GM19438 (cell line): ENCODE data around the gene ATP6V1A.
A peak's percentile ranks its signal among the peaks of the same experiment; 100 is the strongest.

Source experiments
- ATAC-seq: cut with Tn5 transposase; IDR thresholded peaks from one replicate; pipeline ENCODE4 v1.9.1; 2021; ENCODE audit warnings: low read depth; ENCODE audit not compliant: unreplicated experiment

ATP6V1A gene

DNA sequence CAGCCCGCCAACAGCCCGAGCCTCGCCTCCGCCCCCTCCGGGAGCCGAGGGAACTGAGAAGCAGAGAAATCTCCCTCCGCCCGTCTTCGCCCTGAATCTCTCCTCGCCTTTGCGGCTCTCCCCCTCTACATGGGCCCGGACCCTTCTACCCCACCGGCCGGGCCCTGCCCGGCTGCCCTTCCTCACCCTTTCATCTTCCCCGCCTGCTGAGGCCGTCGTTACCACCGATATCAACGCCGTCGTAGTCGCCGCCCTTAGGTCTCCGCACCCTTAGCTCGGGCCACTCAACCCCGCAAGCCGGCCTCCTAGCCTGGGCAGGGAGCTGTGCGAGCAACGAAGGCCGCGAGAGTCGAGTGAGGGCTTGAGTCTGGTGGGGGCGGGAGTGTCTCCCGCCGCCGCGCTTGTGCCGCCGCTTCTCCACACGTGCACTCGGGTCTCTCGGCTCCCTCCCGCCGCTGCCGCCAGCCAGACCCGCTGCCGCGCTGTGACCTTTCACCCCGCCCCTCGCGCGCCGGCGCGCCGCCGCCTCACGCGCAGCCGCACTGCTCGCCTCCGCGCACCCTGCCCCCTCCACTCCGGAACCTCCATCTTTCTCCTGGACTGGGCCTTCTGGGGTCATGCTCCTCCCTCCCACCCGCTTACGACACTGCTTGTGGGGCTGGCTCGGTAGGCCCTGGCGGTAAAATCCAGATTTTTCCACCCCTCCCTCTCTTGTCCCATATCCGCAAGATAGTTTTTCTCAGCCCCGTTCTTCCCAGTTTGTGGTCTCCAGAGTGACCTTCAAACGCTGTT is 883 bp upstream of the ATP6V1A start, which contains the start of gene NAA50:
NAA50 (minus strand) TSS at position 494 of the 792 bp plus-strand sequence; CDS start at position 194, 300 bp downstream.
- ATAC-seq, result peak; percentile 39

DNA sequence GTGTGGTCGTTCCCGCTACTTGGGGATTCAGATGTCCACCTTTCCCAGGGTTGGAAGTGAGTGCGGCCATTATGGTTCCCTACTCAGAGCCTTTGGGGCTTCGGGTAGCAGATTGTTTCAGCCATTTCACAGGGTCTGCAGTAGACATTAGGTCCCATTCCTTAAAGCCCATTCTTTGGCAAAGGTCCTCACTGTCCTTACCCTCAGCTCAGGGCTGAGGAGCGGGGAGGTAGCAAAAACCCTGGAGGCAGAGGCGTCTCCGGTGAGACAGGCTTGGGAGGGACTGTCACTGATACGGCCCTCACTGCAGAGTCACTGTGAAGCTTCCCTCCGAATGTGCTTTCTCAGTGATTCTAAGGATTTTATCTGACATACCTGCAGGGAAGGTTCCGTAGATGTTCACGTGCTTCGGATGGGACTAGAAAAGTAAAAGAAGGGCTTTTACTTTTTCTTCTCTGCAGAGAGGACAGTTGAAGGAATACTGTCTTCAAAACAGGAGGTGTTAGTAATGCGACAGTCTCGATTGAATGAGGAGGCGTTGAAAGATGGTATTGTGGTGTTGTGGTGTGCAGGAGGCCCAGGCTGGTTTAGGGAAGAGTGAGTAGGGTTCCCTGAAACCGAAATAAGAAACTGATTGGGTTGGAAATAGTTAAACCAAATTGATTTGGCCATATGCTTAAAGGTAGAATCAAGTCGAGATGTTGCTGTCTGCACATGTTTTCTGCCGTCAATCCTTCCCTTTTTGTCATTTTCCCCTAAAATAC is 630 bp downstream of the ATP6V1A start:
- peak; percentile 17 for ATAC-seq

DNA sequence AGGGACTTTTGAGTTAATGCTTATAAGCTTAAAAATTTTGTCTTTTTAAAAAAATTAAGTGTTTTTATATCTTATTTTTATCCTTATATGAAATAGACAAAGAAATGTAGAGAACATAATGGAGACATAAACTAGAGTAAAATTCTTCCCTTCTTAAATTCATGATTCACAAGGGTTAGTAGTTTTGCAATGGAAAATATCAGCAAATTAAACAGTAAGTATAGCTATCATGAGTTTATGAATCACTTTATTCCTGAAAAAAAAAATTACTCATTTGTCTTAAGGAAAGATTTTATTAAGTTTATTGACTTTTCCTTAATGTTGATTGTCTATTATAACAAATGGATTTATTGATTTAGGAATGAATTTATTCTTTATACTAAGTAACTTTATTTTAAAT is 4.3 kb downstream of the ATP6V1A start:
- ATAC-seq, result no peak

DNA sequence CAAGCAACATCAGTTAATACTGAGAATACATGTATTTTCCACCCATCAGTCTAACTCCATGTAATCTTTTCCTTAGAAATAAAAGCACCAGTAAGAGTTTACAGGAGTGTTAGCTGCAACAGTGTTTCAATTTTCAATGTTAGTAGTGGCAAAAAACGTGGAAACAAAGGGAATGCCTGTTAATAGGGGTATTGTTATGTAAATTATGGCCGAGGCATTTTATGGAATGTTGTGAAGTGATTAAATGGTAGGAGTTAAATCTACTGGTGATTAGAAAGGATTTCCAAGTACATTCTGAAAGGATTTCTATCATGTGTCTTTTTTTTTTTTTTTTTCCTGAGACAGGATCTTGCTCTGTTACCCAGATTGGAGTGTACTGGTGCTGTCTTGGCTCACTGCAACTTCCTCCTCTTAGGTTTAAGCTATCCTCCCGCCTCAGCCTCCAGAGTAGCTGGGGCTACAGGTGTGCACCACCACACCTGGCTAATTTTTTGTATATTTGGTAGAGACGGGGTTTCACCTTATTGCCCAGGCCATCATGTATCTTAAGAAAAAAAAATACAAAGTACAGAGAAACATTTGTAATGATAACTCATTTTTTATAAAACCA is 6.6 kb downstream of the ATP6V1A start:
- no peak for ATAC-seq

DNA sequence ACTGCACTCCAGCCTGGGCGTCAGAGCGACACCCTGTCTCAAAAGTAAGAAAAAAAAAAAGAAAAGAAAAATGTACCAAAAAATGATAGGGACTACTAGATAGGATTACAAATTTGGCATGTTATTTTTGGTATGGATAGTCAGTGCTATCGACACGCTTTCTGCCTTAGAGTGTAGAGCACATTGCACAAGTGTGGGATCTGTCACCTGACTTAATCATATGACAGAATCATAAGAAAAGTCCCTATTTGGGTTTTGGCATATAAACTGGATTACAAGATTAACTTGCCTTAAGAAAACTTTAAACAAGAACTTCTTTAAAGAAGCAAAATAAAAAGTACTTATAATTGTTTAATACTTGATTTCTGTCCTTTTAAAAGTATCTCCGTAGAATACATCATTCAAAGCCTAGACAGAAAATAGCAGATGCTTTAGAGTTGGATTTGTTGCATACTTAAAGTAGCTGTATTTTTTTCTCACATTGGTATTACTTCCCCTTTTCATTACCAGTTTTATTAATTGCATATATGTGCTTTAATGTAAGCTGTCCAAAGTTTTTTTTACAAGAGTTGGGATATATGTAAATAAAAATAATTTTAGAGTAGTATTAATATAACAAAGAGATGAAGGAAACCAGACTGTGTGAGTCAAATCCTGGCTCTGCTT is 7.8 kb downstream of the ATP6V1A start:
- no peak for ATAC-seq

DNA sequence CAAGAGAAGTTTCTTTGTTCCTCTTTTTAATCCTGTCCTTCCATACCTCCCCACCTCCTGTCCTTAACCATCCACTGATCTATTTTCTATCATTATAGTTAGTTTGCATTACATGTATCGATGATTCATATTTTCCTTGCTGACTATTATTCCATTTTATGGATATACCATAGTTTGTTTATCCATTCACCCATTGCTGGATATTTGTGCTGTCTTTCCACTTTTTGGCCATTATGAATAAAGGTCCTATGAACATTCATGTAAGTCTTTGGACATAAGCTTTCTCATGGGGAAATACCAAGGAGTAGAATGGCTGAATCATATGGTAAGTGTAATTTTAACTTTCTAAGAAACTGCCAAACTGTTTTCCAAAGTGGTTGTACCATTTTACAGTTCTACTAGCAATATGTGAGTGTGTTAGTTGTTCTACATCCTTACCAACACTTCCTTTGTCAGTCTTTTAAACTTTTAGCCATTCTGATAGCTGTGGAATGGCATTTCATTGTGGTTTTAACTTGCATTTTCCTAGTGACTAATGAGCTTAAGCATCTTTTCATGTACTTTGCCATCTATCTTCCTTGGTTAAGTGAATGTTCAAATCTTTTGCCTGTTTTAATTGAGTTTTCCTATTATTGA is 11.7 kb downstream of the ATP6V1A start:
- ATAC-seq, result no peak

DNA sequence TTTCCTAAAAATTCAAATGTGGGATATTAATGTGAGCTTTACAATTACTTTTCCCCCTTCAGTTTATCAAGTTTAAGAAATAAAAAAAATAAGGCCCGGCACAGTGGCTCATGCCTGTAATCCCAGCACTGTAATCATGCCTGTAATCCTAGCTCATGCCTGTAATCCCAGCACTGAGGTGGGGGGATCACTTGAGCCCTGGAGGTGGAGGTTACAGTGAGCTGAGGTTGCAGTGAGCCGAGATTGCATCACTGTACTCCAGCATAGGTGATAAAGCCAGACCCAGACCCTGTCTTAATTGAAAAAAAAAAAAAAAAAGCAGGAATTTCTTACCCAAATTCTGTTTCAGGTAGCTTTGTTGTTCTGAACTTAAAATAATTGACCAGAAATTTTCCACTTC is 17.9 kb downstream of the ATP6V1A start:
- no peak for ATAC-seq

DNA sequence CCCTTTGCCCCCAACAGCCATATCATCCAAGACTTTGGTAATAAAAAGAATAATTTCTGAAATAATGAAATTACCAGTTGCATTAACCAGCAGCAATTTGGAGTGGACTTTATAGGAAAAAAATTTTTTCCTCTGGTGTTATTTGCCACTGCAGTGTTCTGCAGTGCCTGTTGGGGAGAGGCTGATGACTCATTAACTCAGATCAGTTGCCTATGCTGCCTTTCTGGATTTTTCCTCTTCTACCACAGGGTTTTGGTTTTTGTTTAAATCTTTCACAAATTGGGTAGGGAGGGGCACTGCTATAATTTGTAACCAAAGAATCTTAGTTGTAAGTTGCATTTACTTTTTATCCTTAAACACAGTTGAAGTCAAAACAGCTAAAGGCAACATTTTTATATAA is 22.7 kb downstream of the ATP6V1A start:
- no peak for ATAC-seq

DNA sequence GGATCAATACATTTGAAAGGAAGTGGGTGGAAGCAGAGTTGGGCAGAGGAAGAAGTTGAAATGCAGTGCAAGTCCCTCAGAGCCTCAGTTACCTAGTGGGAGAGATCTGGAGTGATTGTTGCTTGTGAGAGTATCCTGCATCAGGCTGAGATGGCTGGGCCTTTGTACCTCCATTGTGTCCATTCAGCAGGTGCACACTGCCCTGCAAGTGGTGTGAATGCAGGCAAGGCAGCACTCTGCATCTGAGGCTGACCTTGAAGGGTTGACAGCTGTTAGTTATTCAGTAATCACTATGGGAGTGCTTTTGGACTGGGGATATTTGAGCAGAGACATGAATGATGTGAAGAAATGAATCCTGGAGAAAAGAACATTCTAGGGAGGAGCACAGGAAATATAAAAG is 25.2 kb downstream of the ATP6V1A start:
- ATAC-seq, result no peak

DNA sequence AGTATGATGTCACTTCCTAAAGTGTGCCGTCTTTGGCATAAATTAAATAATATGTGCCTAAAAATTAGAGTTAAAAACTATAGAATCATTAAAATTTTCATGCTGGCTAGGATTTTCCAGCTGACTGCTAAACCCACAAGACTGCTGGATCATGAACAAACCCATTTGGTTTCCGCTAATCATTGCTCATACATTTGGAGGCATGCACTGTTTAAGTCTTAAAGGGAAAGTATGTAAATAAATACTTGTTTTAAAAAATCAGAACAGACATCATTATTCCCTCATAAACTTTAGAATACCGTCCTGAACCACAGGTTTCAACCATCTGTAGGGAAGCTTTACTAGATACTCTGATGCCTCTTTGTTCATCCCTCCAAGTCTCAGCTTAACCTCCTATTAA is 26.5 kb downstream of the ATP6V1A start:
- ATAC-seq, result no peak

DNA sequence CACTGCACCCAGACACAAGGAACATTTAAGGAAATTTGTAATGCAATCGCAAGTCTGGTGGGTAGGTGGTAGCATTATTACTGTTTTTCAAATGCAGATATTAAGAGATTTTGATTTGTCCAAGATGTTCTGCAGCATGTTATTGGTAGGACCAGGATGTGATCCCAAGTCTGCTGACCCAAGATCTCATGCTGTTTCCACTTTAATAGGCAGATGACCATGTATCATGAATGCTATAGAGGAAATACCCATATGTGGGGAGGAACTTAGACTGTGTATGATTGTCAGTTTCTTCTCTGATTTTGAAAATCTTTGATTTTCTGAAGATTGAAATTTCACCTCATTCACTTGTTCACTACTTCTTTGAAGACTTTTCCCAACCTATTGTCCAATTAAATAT is 28.7 kb downstream of the ATP6V1A start:
- ATAC-seq, result no peak

DNA sequence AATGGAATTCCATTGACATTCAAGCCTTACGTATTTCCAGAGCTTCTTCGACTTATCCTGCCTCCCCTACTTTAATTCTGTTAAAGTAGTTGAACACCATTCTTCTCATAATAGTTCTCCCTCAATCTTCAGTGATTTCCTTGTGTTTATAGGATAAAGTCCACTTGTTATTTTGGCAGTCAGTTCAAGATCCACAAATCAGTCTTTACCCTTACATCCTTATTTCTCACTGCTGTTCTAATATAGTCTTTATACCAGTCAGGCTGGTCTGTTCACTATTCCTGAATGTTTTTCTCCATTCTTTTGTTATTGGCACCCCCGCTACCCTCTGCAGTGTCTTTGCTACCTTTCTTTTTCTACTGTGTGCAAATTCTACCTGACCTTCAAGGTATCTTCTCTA is 29.7 kb downstream of the ATP6V1A start:
- no peak for ATAC-seq

DNA sequence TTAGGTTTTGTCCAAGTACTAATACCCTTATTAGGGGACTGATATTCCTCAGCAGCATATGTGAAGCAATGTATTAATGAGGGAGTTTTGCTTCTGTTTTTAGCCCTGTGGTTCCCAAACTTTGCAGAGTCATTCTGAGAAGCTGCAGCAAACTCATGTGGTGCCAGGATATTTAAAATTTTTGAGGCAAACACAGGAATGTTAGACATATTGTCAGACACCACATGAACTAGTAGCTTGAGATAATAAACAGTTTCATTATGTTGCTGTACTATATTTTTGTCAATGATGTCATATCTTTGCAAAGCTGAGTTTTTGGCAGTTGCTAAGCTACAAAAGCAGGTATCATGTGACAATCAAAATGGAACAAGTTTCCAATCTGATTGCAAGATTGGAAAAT is 36.6 kb downstream of the ATP6V1A start:
- ATAC-seq, result no peak

DNA sequence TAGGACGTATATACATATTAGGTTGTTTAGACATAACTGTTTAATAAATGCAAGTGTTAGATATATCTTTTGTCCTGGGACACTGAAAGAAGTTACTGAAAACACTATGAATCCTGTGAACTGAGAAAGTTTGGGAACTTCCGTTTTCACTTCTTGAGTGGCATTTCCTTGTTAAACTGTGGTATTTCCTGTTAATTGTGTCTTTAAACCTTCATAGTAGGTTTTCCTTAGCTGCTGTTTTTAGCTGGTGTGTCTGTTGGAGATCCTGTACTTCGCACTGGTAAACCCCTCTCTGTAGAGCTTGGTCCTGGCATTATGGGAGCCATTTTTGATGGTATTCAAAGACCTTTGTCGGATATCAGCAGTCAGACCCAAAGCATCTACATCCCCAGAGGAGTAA is 37.1 kb downstream of the ATP6V1A start:
- no peak for ATAC-seq

DNA sequence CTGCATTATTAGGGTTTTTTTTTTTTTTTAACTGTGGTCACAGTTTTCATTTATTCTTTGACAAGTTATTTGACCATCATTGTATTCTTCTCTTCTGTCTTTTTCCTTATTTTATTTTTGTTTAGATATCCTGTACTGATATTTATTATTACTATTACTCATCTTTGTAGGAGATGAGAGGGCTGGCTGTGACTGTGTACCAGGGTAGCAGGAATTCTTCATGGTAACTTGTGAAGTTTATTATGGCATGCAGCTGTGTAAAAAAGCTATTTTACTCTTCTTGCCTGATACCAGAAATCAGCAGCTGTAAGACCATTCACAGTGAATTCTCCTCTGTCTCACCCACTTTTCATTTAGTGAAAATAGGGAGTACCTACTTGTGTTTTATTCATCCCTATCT is 44.5 kb downstream of the ATP6V1A start:
- ATAC-seq, result no peak

DNA sequence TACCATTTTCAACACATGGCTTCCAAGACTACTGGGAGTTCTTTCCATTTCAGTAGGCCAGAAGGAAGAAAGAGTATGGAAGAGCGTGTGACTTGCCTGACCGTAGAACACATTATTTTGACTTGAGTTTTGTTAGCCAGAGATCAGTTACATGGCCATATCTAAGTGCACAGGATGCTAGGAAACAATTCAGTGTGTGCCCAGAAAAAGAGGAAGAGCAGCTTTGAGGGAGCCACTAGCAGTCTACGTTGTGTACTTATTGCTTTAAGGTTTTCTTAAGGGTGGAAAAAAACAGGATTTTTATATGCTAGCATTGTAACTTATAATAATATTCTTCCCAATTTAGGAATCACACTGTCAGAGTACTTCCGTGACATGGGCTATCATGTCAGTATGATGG is 47.7 kb downstream of the ATP6V1A start:
- no peak for ATAC-seq

DNA sequence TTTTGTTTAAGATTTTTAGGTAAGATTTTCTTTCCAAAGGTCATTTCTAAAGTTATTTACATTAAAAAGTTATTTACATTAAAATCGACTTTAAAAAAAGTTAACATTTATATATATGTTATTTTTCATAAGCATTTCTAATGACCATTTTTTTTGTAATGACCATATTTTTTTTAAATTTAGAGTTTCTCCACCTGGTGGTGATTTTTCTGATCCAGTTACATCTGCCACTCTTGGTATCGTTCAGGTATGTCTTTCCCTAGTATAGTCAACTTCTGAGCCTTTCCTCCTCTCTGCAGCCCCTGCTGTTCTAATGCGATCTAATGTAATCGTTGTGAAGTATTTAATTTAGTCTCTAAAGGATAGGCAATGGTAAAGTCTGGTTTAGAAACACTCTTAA is 48.9 kb downstream of the ATP6V1A start:
- ATAC-seq, result no peak

DNA sequence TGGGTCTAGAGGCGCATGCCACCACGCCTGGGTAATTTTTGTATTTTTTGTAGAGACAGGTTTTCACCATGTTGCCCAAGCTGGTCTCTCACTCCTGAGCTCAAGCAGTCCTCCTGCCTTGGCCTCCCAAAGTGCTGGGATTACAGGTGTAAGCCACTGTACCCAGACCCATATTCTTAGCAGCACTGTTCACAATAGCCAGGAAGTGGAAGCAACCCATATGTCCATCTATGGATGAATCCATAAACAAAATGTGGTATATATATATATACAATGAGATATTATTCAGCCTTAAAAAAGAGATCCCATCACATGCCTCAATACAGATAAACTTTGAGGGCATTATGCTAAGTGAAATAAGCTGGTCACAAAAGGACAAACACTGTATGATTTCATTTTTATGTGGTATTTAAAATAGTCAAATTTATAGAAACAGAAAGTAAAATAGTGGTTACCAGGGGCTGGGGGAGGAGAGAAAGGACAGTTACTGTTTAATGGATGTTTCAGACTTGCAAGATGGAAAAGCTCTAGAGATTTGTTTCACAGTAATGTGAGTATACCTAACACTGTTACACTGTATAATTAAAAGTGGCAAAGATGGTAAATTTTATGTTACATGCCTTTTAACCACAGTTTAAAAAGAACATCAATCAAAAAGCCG is 56.1 kb downstream of the ATP6V1A start:
- peak; percentile 50 for ATAC-seq

DNA sequence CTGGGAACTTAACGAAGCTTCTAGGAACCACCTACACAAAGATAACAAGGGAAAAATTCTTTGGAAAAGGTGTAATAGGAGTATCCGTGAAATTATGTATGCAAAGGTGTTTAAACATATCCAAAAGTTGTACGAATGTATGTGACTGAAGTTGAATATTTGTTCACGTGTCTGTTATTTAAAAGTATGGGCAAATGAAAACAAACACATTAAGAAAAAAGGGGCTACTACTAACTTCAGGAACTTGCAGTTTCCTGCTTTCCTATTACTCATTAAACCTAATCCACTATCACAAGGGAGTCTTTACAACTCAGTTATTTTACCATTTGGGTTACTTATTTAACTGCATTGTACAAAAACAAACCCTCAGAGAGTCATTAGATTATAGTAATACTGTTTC is 57.8 kb downstream of the ATP6V1A start:
- ATAC-seq, result peak; percentile 57

DNA sequence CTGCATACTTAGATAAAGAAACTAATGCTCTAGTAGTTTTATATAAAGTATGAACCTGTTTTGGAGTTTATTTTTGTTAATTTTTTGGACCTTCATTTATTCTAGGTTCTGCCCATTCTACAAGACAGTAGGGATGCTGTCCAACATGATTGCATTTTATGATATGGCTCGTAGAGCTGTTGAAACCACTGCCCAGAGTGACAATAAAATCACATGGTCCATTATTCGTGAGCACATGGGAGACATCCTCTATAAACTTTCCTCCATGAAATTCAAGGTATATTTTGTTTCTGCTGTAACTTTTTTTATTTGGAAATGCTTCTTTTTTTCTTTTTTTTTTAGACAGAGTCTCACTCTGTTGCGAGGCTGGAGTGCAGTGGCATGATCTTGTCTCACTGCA is 58.4 kb downstream of the ATP6V1A start:
- no peak for ATAC-seq
